ENCODE measurements around the gene CD4.

Gene CD4

DNA sequence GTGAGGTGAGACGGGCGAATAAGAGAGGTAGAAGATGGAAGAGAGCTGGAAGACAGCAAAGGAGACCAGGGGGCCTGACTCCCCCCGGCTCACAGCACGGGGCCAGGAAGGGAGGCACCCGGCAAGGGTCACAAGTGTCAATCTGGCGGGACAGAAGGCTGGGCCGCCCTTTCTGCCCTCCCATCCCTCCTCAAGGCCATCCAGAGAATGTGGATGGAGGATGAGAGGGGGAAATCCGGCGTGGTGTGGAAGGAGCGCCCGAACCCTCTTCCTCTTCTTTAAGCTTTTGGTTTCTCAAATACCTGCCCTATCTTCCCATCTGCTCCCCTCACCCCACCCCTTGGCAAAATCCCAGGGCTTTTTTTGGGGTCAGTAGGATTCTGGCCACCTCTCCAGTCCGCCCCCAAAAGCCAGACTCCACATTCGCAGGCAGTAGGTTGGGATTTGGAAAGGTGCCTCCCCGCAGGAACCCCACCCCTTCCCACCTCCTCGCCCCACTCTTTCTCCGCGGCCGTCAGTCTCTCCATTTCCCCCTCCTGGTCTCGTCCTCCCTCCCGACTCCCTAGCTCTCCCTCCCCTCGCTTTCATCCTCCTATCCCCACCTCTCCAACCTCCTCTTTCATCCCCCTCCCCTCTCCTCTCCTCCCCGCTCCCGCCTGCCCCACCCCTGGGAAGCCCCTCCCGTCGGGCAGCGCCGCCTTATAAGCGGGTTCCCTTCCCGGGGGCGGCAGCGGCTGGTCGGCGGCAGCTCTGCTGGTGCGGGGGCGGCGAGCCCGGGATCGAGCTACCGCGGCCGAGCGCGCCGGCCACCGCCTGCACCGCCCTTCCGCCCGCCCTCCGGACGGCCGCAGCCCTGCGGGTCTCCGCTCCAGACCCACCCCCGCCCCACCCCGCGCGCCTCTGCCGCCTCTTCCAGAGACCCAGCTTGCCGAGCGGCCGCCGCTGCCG lies 23.4 kb upstream of the CD4 start, which contains the start of gene PTMS:
Gene PTMS (plus strand): TSS at position 730 of the 948 bp plus-strand sequence. CDS start 343 bp downstream, outside the sequence.
- DNase-seq (ENCODE audit: low spot score): no peak

GRCh38 chr12:6766651-6767349 lies 22.5 kb upstream of the CD4 start:
- peak; percentile 72 for DNase-seq (ENCODE audit: low spot score)

GRCh38 chr12:6767353-6768319 lies 21.7 kb upstream of the CD4 start:
- DNase-seq (ENCODE audit: low spot score): no peak

DNA sequence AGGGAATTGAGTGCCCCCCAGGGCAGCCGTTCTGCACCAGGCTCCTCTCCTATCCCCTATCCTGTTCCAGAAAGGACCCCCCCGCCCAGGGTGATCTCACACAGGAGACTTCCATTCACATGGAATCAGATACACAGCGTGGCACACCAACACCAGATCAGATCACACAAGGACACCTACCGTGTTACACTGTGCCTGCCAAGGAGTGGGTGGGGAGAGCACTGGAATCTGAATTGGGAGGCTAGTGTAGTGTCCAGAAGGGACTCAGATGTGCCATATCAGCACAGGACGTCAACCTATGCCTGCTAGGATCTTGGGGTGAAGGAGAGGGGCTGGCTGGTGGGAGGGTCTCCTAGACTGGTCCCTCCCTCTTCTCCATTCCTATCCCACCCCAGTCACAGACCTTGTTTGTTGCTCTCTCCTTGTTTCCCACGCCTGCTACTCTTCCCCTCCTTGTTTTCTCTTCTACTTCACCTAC lies 20.9 kb upstream of the CD4 start:
- no peak for DNase-seq (ENCODE audit: low spot score)

DNA sequence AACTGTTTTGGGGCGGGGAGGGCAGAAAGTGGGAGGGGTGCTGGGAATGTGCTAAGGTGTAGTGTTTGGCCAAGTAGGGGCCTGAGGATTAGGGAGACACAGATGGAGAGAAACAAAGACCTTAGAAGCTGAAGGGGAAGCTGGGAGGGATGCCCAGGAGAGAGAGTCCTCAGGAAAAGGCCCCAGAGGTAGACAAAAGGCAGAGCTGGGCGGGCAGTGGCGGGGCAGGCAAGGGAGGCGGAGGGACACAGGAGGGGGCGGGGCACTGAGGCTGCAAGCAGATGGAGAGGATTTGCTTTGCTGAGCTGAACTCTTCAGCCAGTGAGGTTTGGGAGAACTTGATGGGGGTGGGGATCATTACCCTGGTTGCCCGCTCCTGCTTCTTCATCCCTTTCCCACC lies 20.3 kb upstream of the CD4 start:
- DNase-seq (ENCODE audit: low spot score): no peak

DNA sequence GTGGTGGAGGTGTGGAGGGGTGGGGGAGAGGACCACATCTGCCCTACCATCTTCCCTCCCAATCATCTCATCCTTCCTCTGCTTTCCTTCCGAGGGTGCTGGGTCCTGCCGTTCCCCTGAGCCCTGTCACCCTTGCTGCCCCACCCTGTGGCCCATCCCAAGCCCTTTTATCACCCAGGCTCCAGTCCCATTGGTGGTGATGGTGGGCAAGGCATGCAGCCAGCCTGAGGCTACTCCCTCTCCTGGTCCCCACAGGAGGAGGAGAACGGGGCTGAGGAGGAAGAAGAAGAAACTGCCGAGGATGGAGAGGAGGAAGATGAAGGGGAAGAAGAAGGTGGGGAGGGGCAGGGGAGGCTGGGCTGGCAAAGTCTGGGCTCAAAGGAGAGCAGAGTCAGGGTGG lies 19.7 kb upstream of the CD4 start:
- DNase-seq (ENCODE audit: low spot score): no peak

DNA sequence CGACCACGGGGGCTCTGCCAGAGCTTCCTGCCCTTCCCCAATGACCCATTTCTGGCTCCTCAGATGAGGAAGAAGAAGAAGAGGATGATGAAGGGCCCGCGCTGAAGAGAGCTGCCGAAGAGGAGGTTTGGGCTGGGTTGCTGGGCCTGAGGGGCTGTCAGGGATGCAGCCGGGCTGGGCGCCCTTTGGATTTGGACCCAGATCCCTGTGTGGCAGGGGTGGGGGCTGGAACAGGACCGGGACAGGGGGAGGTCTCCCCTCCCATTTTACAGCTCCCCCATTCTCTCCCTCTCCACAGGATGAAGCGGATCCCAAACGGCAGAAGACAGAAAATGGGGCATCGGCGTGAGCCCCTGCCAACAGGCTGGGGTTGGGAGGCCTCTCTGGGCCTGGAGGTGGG lies 19.2 kb upstream of the CD4 start:
- no peak for DNase-seq (ENCODE audit: low spot score)

DNA sequence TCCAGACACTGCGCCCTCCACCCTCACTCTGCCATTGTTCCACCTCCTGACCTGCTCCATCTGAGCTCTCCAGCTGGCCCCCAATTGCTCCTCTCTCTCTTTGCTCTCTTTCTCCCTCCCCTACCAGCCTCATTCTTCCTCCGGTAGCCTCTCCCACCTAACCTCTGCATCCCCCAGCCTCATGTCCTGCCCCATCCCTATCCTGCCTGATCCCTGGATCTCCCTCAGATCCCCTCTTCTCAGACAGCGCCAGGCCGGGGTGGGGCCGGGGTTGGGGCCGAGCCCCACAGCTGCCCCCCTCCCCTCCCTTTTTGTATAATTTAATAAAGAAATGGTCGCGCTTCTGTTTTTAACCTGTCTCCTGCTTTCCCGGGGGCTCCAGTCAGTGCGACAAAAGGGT lies 18.7 kb upstream of the CD4 start:
- DNase-seq (ENCODE audit: low spot score): no peak

GRCh38 chr12:6771091-6771495 lies 18.2 kb upstream of the CD4 start:
- no peak for DNase-seq (ENCODE audit: low spot score)

DNA sequence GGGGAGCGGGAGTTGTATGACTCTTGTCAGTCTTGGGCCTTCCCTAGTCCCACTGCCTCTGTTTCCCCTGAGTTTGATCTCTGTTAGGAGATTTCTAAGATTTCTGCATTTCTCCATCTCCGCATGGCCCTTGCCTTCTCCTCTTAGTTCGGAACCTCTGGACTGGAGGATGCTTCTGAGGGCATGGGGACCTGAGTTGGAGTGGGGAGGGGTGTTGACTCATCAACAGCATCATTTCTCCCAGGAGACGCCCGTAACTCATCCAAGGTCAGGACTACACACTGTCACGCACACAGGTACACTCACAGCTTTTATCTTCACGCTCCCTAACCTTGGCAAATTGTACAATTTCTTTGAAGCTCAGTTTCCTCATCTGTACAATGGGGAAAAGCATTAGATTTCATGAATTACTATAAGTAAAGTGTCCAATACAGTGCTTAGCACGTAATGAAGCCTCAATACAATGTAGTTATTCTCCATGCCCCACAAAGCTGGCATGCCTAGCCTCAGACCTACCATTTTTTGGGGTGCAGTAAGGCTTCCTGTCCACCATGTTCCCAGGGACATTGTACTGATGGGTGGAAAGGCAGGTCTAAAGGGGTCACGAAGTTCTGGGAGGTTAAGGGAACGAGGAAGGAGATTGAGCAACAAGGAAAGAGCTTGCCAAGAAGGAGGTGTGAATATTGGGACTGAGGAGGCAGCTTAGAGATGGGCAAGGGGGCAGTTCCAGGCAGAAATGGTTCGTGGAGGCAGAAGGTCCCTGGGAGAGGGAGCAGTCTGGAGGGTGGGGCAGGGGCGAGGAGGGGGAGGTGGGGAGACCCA lies 17.6 kb upstream of the CD4 start:
- no peak for DNase-seq (ENCODE audit: low spot score)

- DNase-seq (ENCODE audit: low spot score): no peak
These were observed 17.0 kb upstream of the CD4 start, which contains the start of gene LAG3 for GRCh38 chr12:6772331-6772695. TSS of gene LAG3 (plus strand) at chr12:6772520. CDS start at chr12:6772853, 333 bp downstream.

- no peak for DNase-seq (ENCODE audit: low spot score)
These were observed 16.4 kb upstream of the CD4 start for GRCh38 chr12:6772726-6773589.

DNA sequence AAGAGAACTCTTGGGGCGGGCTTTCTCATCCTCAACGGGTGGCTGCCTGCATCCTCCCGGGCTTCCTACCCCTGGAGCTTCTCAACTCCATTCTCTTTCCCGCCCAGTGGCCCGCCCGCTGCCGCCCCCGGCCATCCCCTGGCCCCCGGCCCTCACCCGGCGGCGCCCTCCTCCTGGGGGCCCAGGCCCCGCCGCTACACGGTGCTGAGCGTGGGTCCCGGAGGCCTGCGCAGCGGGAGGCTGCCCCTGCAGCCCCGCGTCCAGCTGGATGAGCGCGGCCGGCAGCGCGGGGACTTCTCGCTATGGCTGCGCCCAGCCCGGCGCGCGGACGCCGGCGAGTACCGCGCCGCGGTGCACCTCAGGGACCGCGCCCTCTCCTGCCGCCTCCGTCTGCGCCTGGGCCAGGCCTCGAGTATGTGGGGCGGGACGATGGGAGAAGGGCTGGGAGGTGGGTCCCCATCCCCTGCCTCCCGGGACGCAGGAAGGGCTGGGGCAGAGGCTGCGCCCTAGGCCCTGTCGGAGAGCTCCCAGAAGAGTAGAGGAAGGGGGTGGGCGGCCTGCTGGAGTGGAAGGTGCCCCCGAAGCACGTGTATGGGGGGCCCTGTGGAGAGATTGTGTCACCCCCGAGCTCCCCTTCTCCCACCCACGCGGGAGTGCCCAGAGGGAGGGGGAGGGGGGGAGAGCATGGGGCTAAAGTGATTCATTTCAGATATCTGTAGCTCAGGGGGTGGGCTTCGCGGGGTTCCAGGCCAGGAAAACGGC lies 15.6 kb upstream of the CD4 start:
- DNase-seq (ENCODE audit: low spot score): no peak

- no peak for DNase-seq (ENCODE audit: low spot score)
These were observed 14.7 kb upstream of the CD4 start for GRCh38 chr12:6774499-6775062.

- DNase-seq (ENCODE audit: low spot score): no peak
These were observed 13.8 kb upstream of the CD4 start for GRCh38 chr12:6775185-6776174.

DNA sequence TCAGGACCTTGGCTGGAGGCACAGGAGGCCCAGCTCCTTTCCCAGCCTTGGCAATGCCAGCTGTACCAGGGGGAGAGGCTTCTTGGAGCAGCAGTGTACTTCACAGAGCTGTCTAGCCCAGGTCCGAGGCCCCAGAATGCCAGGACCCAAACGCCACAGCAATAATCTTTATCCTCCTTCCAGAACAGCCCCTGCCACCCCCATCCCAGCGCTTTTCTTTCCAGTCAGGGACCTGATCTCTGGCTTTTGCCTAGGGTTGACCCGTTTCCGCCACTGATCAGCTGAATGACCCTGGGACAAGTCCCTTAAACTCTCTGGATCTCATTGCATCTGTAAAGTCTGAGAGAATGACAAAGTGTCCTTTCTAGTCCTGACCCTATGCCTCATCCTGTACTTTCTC lies 11.9 kb upstream of the CD4 start:
- no peak for DNase-seq (ENCODE audit: low spot score)

DNA sequence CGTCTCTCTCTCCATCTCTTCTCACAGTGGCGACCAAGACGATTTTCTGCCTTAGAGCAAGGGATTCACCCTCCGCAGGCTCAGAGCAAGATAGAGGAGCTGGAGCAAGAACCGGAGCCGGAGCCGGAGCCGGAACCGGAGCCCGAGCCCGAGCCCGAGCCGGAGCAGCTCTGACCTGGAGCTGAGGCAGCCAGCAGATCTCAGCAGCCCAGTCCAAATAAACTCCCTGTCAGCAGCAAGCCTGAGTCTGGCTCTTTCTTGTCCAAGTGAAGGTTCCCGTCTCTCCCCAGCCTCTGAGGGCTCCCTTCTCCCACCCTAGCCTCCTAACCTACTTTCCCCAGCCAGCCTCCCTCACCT lies 11.1 kb upstream of the CD4 start:
- no peak for DNase-seq (ENCODE audit: low spot score)

Measured in NAMALWA (cell line).